B cell (primary cell): ENCODE results near the gene GLOD5. TPM values are rescaled to one million over a fixed set of nuclear protein-coding genes. Genes with fewer than 3 reads are reported as not detected.

Source experiments
- ATAC-seq: fragments of 200-7000 bp; cut with Tn5 transposase; one replicate; pipeline ENCODE4 v1.10.0; 2021; ENCODE audit warnings: low read depth, mild to moderate bottlenecking, moderate number of reproducible peaks, moderate library complexity
- CTCF ChIA-PET: fragments of 350-600 bp; sonication (Branson Sonifier 250); formaldehyde crosslinking; loops from one replicate; lab custom pipeline; 2021; ENCODE audit warnings: antibody characterized with exemption, inconsistent platforms; lab: Charles Lee
- POLR2A ChIA-PET: fragments of 350-600 bp; sonication (Branson Sonifier 250); formaldehyde crosslinking; loops from one replicate; lab custom pipeline; 2021; ENCODE audit warnings: antibody characterized with exemption; lab: Charles Lee
- DNase-seq: peaks from one replicate; pipeline ENCODE4 v3.0.0; 2013
- H2AFZ ChIP-seq: 2 replicates; pipeline ENCODE4 v1.6.1; 2012; ENCODE audit warnings: mild to moderate bottlenecking, low read depth, low read length; ENCODE audit not compliant: insufficient read depth, poor library complexity, severe bottlenecking
- H3K27ac ChIP-seq, 2 donors: 1 replicate in 1 of 2; 2 replicates in 1 of 2; pipeline ENCODE4 v1.5.1; 2012 to 2013; ENCODE audit warnings: low read length in 2 of 2, mild to moderate bottlenecking in 2 of 2, moderate library complexity in 1 of 2
- H3K27me3 ChIP-seq, 4 experiments: fragments of 200-600 bp in 1 of 4; sonication (generic) in 1 of 4; replicated peaks in 1 of 4; 1 replicate in 2 of 4; 2 replicates in 2 of 4; pipeline versions ENCODE4 v1.6.1 to v1.7.0; 2013 to 2016; ENCODE audit warnings: low read length in 3 of 4, mild to moderate bottlenecking in 2 of 4, mixed read lengths in 1 of 4, moderate library complexity in 1 of 4; ENCODE audit not compliant: insufficient read depth in 4 of 4, control insufficient read depth in 3 of 4; ENCODE audit errors: control extremely low read depth in 1 of 4
- H3K36me3 ChIP-seq, 2 experiments: replicated peaks in 1 of 2; 1 replicate in 1 of 2; 2 replicates in 1 of 2; pipeline versions ENCODE4 v1.6.1 to v1.7.1; 2013; ENCODE audit warnings: low read length in 1 of 2; ENCODE audit not compliant: insufficient read depth in 2 of 2, control insufficient read depth in 1 of 2; ENCODE audit errors: control extremely low read depth in 1 of 2, extremely low read depth in 1 of 2
- H3K4me1 ChIP-seq, 2 donors: fragments of 200-600 bp in 1 of 2; sonication (generic) in 1 of 2; 1 replicate in 1 of 2; 2 replicates in 1 of 2; pipeline versions ENCODE4 v1.5.1 to v1.6.1; 2013 to 2017; ENCODE audit warnings: low read length in 2 of 2; ENCODE audit not compliant: control insufficient read depth in 2 of 2, insufficient read depth in 2 of 2
- H3K4me2 ChIP-seq: replicated peaks from 2 replicates; pipeline ENCODE3; 2012; ENCODE audit warnings: mild to moderate bottlenecking, low read depth, low read length; ENCODE audit not compliant: poor library complexity, severe bottlenecking
- H3K4me3 ChIP-seq, 5 experiments: fragments of 200-600 bp in 1 of 5; sonication (generic) in 1 of 5; 1 replicate in 3 of 5; 2 replicates in 2 of 5; pipeline versions ENCODE4 v1.5.1 to v1.7.0; 2011 to 2016; ENCODE audit warnings: low read length in 4 of 5, mild to moderate bottlenecking in 4 of 5, low read depth in 2 of 5, control low read depth in 1 of 5, moderate library complexity in 1 of 5; ENCODE audit not compliant: insufficient read depth in 1 of 5; ENCODE audit errors: control extremely low read depth in 1 of 5, extremely low read depth in 1 of 5
- H3K79me2 ChIP-seq: fragments of 200-600 bp; sonication (generic); one replicate; pipeline ENCODE4 v1.6.0; 2016; ENCODE audit warnings: low read length; ENCODE audit not compliant: control insufficient read depth, insufficient read depth
- H3K9ac ChIP-seq: fragments of 200-600 bp; sonication (generic); 2 replicates; pipeline ENCODE4 v1.6.1; 2017; ENCODE audit warnings: mild to moderate bottlenecking, low read length, moderate library complexity
- H3K9me3 ChIP-seq, 3 donors: one replicate each; pipeline versions ENCODE4 v1.6.1 to v1.7.1; 2013; ENCODE audit warnings: low read length in 2 of 3; ENCODE audit not compliant: control insufficient read depth in 2 of 3, insufficient read depth in 1 of 3; ENCODE audit errors: control extremely low read depth in 1 of 3
- H4K20me1 ChIP-seq: 2 replicates; pipeline ENCODE4 v1.6.0; 2012; ENCODE audit warnings: mild to moderate bottlenecking, low read length; ENCODE audit not compliant: insufficient read depth, control insufficient read depth, poor library complexity, severe bottlenecking
- H3K27ac Mint-ChIP-seq: one replicate; pipeline ENCODE4 v1.8.0; 2021; ENCODE audit warnings: mixed read lengths
- H3K27me3 Mint-ChIP-seq: one replicate; pipeline ENCODE4 v1.8.0; 2021; ENCODE audit warnings: mixed read lengths
- H3K4me1 Mint-ChIP-seq: one replicate; pipeline ENCODE4 v1.8.0; 2021; ENCODE audit warnings: mixed read lengths
- H3K4me3 Mint-ChIP-seq: one replicate; pipeline ENCODE4 v1.8.0; 2021; ENCODE audit warnings: mixed read lengths
- H3K9me3 Mint-ChIP-seq: one replicate; pipeline ENCODE4 v1.8.0; 2022; ENCODE audit warnings: mixed read lengths; ENCODE audit not compliant: insufficient read depth
- EZH2 ChIP-seq: IDR thresholded peaks from 2 replicates; pipeline ENCODE4 v1.6.1; 2012; ENCODE audit warnings: borderline replicate concordance, low read depth, mild to moderate bottlenecking, moderate library complexity, low read length; ENCODE audit not compliant: insufficient read depth, poor library complexity, severe bottlenecking
- WGBS: methylation state at CpG from one replicate; pipeline ENCODE4 v1.1.5; 2013; ENCODE audit warnings: missing lambda C conversion rate; ENCODE audit not compliant: insufficient coverage; 5-methylcytosine and 5-hydroxymethylcytosine counted together
- intact Hi-C: fragments of 100-400 bp; cut with micrococcal nuclease; formaldehyde crosslinking; loops from one replicate; pipeline ENCODE4 v1.10.0; 2022
- polyA plus RNA-seq: library from polyadenylated mRNA; depleted of rRNA; stranded (reverse); fragments of >200 nt; gene quantifications from 2 replicates; pipeline ENCODE4 v1.2.3, GENCODE V29; 2012
- total RNA-seq, 2 donors: library from RNA; stranded (reverse); fragments of 120-200 nt in 1 of 2; gene quantifications; 1 replicate in 1 of 2; 2 replicates in 1 of 2; pipeline versions ENCODE4 v1.2.3 to v1.2.4, GENCODE V29; 2013 to 2022
- TF ChIP-seq, protein P1 (sequence below): fragments of 200-600 bp; IDR thresholded peaks from one replicate; pipeline ENCODE4 v1.8.0; 2022; ENCODE audit warnings: antibody characterized with exemption, mild to moderate bottlenecking

The GLOD5 gene
- total and polyA plus RNA-seq, 2 donors (not counting 1 experiment from before 2014, with no cell fraction given), result not detected

- intact Hi-C loops, result loop anchor here (1.0 to 5.0 kb wide), 6 partner anchors 65 to 325 kb away; partner anchors contain the start of genes FTSJ1, SUV39H1 and TFE3
- ATAC-seq (peak; percentile 34), DNase-seq (no peak)
- Histone ChIP-seq H3K27ac (peak overlapping the region; percentile 95 to 96), H2AFZ (peak overlapping the region; percentile 81), H3K9me3 (no peaks in the 10 kb centered on the region), H3K27me3 (no peaks in the 10 kb centered on the region), H3K36me3 (peaks cover 0 to 5% of the 10 kb centered on the region in 2 experiments), H3K4me2 (peak overlapping the region; percentile 77), H3K4me3 (peak overlapping the region; percentile 28 to 77 (median 72)), H3K79me2 (no peaks in the 10 kb centered on the region), H3K9ac (peak overlapping the region; percentile 78), H4K20me1 (no peaks in the 10 kb centered on the region), H3K4me1 (peaks cover 4 to 16% of the 10 kb centered on the region in 2 donors)
- ChIA-PET POLR2A (interaction anchor here (0.6 to 1.5 kb wide), 9 partner anchors 65 to 1646 kb away, joined by 3 to 9 read pairs (median 4); partner anchors contain the start of genes PQBP1, TBC1D25 and TIMM17B), CTCF (interaction anchor here (1.0 to 1.5 kb wide), 5 partner anchors 119 to 354 kb away, joined by 3 to 7 read pairs (median 3); partner anchors contain the start of gene WAS)
- H3K9me3 Mint-ChIP-seq, result no peaks in the 10 kb centered on the region
- peaks cover 14% of the 10 kb centered on the region for H3K4me1 Mint-ChIP-seq
- H3K4me3 Mint-ChIP-seq, result peak overlapping the region; percentile 96
- peak overlapping the region; percentile 98 for H3K27ac Mint-ChIP-seq
- 10% methylated on average over 19 of the region's 40 CpGs for WGBS
- TF ChIP-seq EZH2, result no peak
- TF ChIP-seq, protein P1, sequence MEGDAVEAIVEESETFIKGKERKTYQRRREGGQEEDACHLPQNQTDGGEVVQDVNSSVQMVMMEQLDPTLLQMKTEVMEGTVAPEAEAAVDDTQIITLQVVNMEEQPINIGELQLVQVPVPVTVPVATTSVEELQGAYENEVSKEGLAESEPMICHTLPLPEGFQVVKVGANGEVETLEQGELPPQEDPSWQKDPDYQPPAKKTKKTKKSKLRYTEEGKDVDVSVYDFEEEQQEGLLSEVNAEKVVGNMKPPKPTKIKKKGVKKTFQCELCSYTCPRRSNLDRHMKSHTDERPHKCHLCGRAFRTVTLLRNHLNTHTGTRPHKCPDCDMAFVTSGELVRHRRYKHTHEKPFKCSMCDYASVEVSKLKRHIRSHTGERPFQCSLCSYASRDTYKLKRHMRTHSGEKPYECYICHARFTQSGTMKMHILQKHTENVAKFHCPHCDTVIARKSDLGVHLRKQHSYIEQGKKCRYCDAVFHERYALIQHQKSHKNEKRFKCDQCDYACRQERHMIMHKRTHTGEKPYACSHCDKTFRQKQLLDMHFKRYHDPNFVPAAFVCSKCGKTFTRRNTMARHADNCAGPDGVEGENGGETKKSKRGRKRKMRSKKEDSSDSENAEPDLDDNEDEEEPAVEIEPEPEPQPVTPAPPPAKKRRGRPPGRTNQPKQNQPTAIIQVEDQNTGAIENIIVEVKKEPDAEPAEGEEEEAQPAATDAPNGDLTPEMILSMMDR, result no peak
- no peaks in the 10 kb centered on the region for H3K27me3 Mint-ChIP-seq
Observed at GRCh38 chrX:48802089-48802904, 40.8 kb downstream of the GLOD5 start.

- TF ChIP-seq, protein P1, result no peak
- TF ChIP-seq EZH2, result no peak
- peaks cover 4 to 16% of the 10 kb centered on the region in 2 donors for H3K4me1 ChIP-seq
- H3K27me3 Mint-ChIP-seq, result no peaks in the 10 kb centered on the region
- H3K27me3 ChIP-seq, result no peaks in the 10 kb centered on the region
- peaks cover 0 to 6% of the 10 kb centered on the region in 2 experiments for H3K36me3 ChIP-seq
- WGBS, result 100% methylated on average over 1 of the region's 4 CpGs
- ATAC-seq, result no peak
- H3K4me2 ChIP-seq, result peak overlapping the region; percentile 77
- intact Hi-C loops, result loop anchor here (1.0 to 5.0 kb wide), 6 partner anchors 66 to 326 kb away; partner anchors contain the start of genes FTSJ1, SUV39H1 and TFE3
- peak overlapping the region; percentile 78 for H3K9ac ChIP-seq
- peak overlapping the region; percentile 81 for H2AFZ ChIP-seq
- peaks cover 14% of the 10 kb centered on the region for H3K4me1 Mint-ChIP-seq
- peak overlapping the region in 3 of 5 experiments; percentile 65 to 75 (median 72) for H3K4me3 ChIP-seq
- no peaks in the 10 kb centered on the region for H3K9me3 Mint-ChIP-seq
- POLR2A ChIA-PET, result interaction anchor here (0.7 kb wide), 1 partner anchor 235 kb away, joined by 3 read pairs; no protein-coding TSS in a partner anchor
- CTCF ChIA-PET, result no interaction called here
- no peaks in the 10 kb centered on the region for H3K9me3 ChIP-seq
- DNase-seq, result no peak
- H3K27ac ChIP-seq, result peak overlapping the region; percentile 95 to 96
- no peaks in the 10 kb centered on the region for H4K20me1 ChIP-seq
- H3K4me3 Mint-ChIP-seq, result peak overlapping the region; percentile 96
- peak overlapping the region; percentile 98 for H3K27ac Mint-ChIP-seq
- no peaks in the 10 kb centered on the region for H3K79me2 ChIP-seq
Observed at GRCh38 chrX:48802905-48803200, 41.3 kb downstream of the GLOD5 start.
